ENCODE data around the gene SOWAHC. TPM values are rescaled to one million over a fixed set of nuclear protein-coding genes. Genes with fewer than 3 reads are reported as not detected.
"Not testable (repeated sequence)": the region's sequence is repeated elsewhere in the genome, so short reads cannot be mapped to it uniquely, and the experiment has no call there.

SOWAHC gene
- total and polyA plus RNA-seq, 4 experiments from 2014 or later, result 0.37 to 1.5 (median 1.1) TPM

GRCh38 chr2:109638795-109639194, 24.6 kb downstream of the SOWAHC start:
- ChIA-PET POLR2A (ENCODE audit: partially characterized antibody) (no interaction called here), CTCF (ENCODE audit: partially characterized antibody) (no interaction called here)
- Mint-ChIP-seq H3K36me3 (no peaks in the 10 kb centered on the region), H3K9me3 (no peaks in the 10 kb centered on the region), H3K4me3 (peak overlapping the region in 1 of 8 donors; percentile 16), H3K4me1 (peaks cover 5 to 10% (median 6%) of the 10 kb centered on the region in 4 donors), H3K27me3 (peaks cover 0 to 2% of the 10 kb centered on the region in 2 donors), H3K27ac (no peak overlapping the region)
- Histone ChIP-seq H3K4me3 (ENCODE audit: low read length in 2 of 2) (no peak overlapping the region), H3K27ac (ENCODE audit: low read depth, low read length) (no peak overlapping the region), H3K36me3 (ENCODE audit: insufficient read depth, low read length) (no peaks in the 10 kb centered on the region), H3K9me3 (ENCODE audit: control insufficient read depth in 1 of 2, low read length in 2 of 2) (no peaks in the 10 kb centered on the region), H3K4me1 (ENCODE audit: insufficient read depth, low read length) (peaks cover 9% of the 10 kb centered on the region), H3K27me3 (ENCODE audit: insufficient read depth, low read length) (no peaks in the 10 kb centered on the region)
- no peak for DNase-seq
- intact Hi-C loops (cut with micrococcal nuclease), result no loop called here

- H3K36me3 Mint-ChIP-seq; H3K4me1 ChIP-seq (ENCODE audit: insufficient read depth, low read length); H3K27ac Mint-ChIP-seq; POLR2A ChIA-PET (ENCODE audit: partially characterized antibody); H3K4me3 Mint-ChIP-seq; DNase-seq; H3K9me3 Mint-ChIP-seq; H3K27me3 ChIP-seq (ENCODE audit: insufficient read depth, low read length); H3K36me3 ChIP-seq (ENCODE audit: insufficient read depth, low read length); H3K27me3 Mint-ChIP-seq; H3K4me3 ChIP-seq (ENCODE audit: low read length in 2 of 2); intact Hi-C loops (cut with micrococcal nuclease); H3K9me3 ChIP-seq (ENCODE audit: control insufficient read depth in 1 of 2, low read length in 2 of 2); H3K27ac ChIP-seq (ENCODE audit: low read depth, low read length); CTCF ChIA-PET (ENCODE audit: partially characterized antibody): not testable (repeated sequence)
- H3K4me1 Mint-ChIP-seq, result peaks cover 5 to 17% (median 7%) of the 10 kb centered on the region in 4 donors
Measured at GRCh38 chr2:109640000-109640399, 25.8 kb downstream of the SOWAHC start.

GRCh38 chr2:109644571-109645275, 30.6 kb downstream of the SOWAHC start:
- peaks cover 0 to 1% of the 10 kb centered on the region in 2 donors for H3K27me3 Mint-ChIP-seq
- CTCF ChIA-PET (ENCODE audit: partially characterized antibody), result no interaction called here
- no peaks in the 10 kb centered on the region for H3K36me3 Mint-ChIP-seq
- H3K27me3 ChIP-seq (ENCODE audit: insufficient read depth, low read length), result no peaks in the 10 kb centered on the region
- H3K27ac ChIP-seq (ENCODE audit: low read depth, low read length), result no peak overlapping the region
- no peak overlapping the region for H3K4me3 ChIP-seq (ENCODE audit: low read length in 2 of 2)
- H3K36me3 ChIP-seq (ENCODE audit: insufficient read depth, low read length), result no peaks in the 10 kb centered on the region
- DNase-seq, result no peak
- H3K9me3 Mint-ChIP-seq, result no peaks in the 10 kb centered on the region
- no peak overlapping the region for H3K4me3 Mint-ChIP-seq
- peaks cover 0 to 7% (median under 1%) of the 10 kb centered on the region in 4 donors for H3K4me1 Mint-ChIP-seq
- intact Hi-C loops (cut with micrococcal nuclease), result no loop called here
- H3K27ac Mint-ChIP-seq, result peak overlapping the region in 1 of 7 donors; percentile 7
- H3K4me1 ChIP-seq (ENCODE audit: insufficient read depth, low read length), result no peaks in the 10 kb centered on the region
- H3K9me3 ChIP-seq (ENCODE audit: control insufficient read depth in 1 of 2, low read length in 2 of 2), result no peaks in the 10 kb centered on the region
- POLR2A ChIA-PET (ENCODE audit: partially characterized antibody), result no interaction called here

GRCh38 chr2:109645412-109646184, 31.4 kb downstream of the SOWAHC start:
- Histone ChIP-seq H3K4me1 (ENCODE audit: insufficient read depth, low read length) (no peaks in the 10 kb centered on the region), H3K36me3 (ENCODE audit: insufficient read depth, low read length) (no peaks in the 10 kb centered on the region)
- intact Hi-C loops (cut with micrococcal nuclease), result no loop called here

GRCh38 chr2:109646961-109647360, 32.8 kb downstream of the SOWAHC start:
- no peaks in the 10 kb centered on the region for H3K36me3 Mint-ChIP-seq
- Histone ChIP-seq H3K4me1 (ENCODE audit: insufficient read depth, low read length) (no peaks in the 10 kb centered on the region), H3K27me3 (ENCODE audit: insufficient read depth, low read length) (no peaks in the 10 kb centered on the region), H3K4me3 (ENCODE audit: low read length in 2 of 2) (no peak overlapping the region), H3K9me3 (ENCODE audit: control insufficient read depth in 1 of 2, low read length in 2 of 2) (no peaks in the 10 kb centered on the region), H3K27ac (ENCODE audit: low read depth, low read length) (no peak overlapping the region), H3K36me3 (ENCODE audit: insufficient read depth, low read length) (no peaks in the 10 kb centered on the region)
- DNase-seq, result no peak
- H3K4me3 Mint-ChIP-seq, result no peak overlapping the region
- POLR2A ChIA-PET (ENCODE audit: partially characterized antibody), result no interaction called here
- peaks cover 0 to 7% (median under 1%) of the 10 kb centered on the region in 4 donors for H3K4me1 Mint-ChIP-seq
- peaks cover 3 to 8% of the 10 kb centered on the region in 2 donors for H3K27me3 Mint-ChIP-seq
- intact Hi-C loops (cut with micrococcal nuclease), result no loop called here
- no peak overlapping the region for H3K27ac Mint-ChIP-seq
- peaks cover 0 to 2% (median 0%) of the 10 kb centered on the region in 8 donors for H3K9me3 Mint-ChIP-seq
- CTCF ChIA-PET (ENCODE audit: partially characterized antibody), result no interaction called here

More at GRCh38 chr2:109645412-109646184, 31.4 kb downstream of the SOWAHC start:
- Mint-ChIP-seq H3K9me3 (peaks cover 0 to 2% (median 0%) of the 10 kb centered on the region in 8 donors), H3K27ac (no peak overlapping the region), H3K4me3 (no peak overlapping the region), H3K36me3 (no peaks in the 10 kb centered on the region), H3K4me1 (peaks cover 0 to 7% (median under 1%) of the 10 kb centered on the region in 4 donors), H3K27me3 (peaks cover 0 to 2% of the 10 kb centered on the region in 2 donors)
- POLR2A ChIA-PET (ENCODE audit: partially characterized antibody), result no interaction called here
- no peak overlapping the region for H3K27ac ChIP-seq (ENCODE audit: low read depth, low read length)
- CTCF ChIA-PET (ENCODE audit: partially characterized antibody), result no interaction called here
- no peak overlapping the region for H3K4me3 ChIP-seq (ENCODE audit: low read length in 2 of 2)
- H3K9me3 ChIP-seq (ENCODE audit: control insufficient read depth in 1 of 2, low read length in 2 of 2), result no peaks in the 10 kb centered on the region
- DNase-seq, result no peak
- no peaks in the 10 kb centered on the region for H3K27me3 ChIP-seq (ENCODE audit: insufficient read depth, low read length)

- no peaks in the 10 kb centered on the region for H3K4me1 ChIP-seq (ENCODE audit: insufficient read depth, low read length)
- H3K9me3 ChIP-seq (ENCODE audit: control insufficient read depth in 1 of 2, low read length in 2 of 2), result no peaks in the 10 kb centered on the region
- H3K36me3 ChIP-seq (ENCODE audit: insufficient read depth, low read length), result no peaks in the 10 kb centered on the region
- H3K4me1 Mint-ChIP-seq, result peaks cover 0 to 7% (median under 1%) of the 10 kb centered on the region in 4 donors
- ChIA-PET POLR2A (ENCODE audit: partially characterized antibody) (no interaction called here), CTCF (ENCODE audit: partially characterized antibody) (no interaction called here)
- no peak for DNase-seq
- no peak overlapping the region for H3K27ac Mint-ChIP-seq
- H3K9me3 Mint-ChIP-seq, result peaks cover 0 to 2% (median 0%) of the 10 kb centered on the region in 8 donors
- no peak overlapping the region for H3K4me3 Mint-ChIP-seq
- H3K27me3 Mint-ChIP-seq, result peaks cover 3 to 9% of the 10 kb centered on the region in 2 donors
- no peak overlapping the region for H3K4me3 ChIP-seq (ENCODE audit: low read length in 2 of 2)
- no peak overlapping the region for H3K27ac ChIP-seq (ENCODE audit: low read depth, low read length)
- no peaks in the 10 kb centered on the region for H3K27me3 ChIP-seq (ENCODE audit: insufficient read depth, low read length)
- intact Hi-C loops (cut with micrococcal nuclease), result no loop called here
- no peaks in the 10 kb centered on the region for H3K36me3 Mint-ChIP-seq
Measured at GRCh38 chr2:109647636-109648035, 33.5 kb downstream of the SOWAHC start.

- CTCF ChIA-PET (ENCODE audit: partially characterized antibody), result no interaction called here
- intact Hi-C loops (cut with micrococcal nuclease), result no loop called here
- H3K27ac ChIP-seq (ENCODE audit: low read depth, low read length), result no peak overlapping the region
- no peaks in the 10 kb centered on the region for H3K36me3 Mint-ChIP-seq
- H3K27ac Mint-ChIP-seq, result no peak overlapping the region
- no peaks in the 10 kb centered on the region for H3K27me3 ChIP-seq (ENCODE audit: insufficient read depth, low read length)
- no peak overlapping the region for H3K4me3 ChIP-seq (ENCODE audit: low read length in 2 of 2)
- peaks cover 0 to 2% (median 0%) of the 10 kb centered on the region in 8 donors for H3K9me3 Mint-ChIP-seq
- POLR2A ChIA-PET (ENCODE audit: partially characterized antibody), result no interaction called here
- no peaks in the 10 kb centered on the region for H3K9me3 ChIP-seq (ENCODE audit: control insufficient read depth in 1 of 2, low read length in 2 of 2)
- no peak for DNase-seq
- peaks cover 3 to 12% of the 10 kb centered on the region in 2 donors for H3K27me3 Mint-ChIP-seq
- peaks cover 0 to 7% (median under 1%) of the 10 kb centered on the region in 4 donors for H3K4me1 Mint-ChIP-seq
- no peak overlapping the region for H3K4me3 Mint-ChIP-seq
- no peaks in the 10 kb centered on the region for H3K4me1 ChIP-seq (ENCODE audit: insufficient read depth, low read length)
- no peaks in the 10 kb centered on the region for H3K36me3 ChIP-seq (ENCODE audit: insufficient read depth, low read length)
Measured at GRCh38 chr2:109648041-109648527, 33.9 kb downstream of the SOWAHC start.

Data from CD4-positive, alpha-beta memory T cell (primary cell).